HG02852 (cell line): Measurements from ENCODE around the gene EBI3.
"Not testable (repeated sequence)": the region's sequence is repeated elsewhere in the genome, so short reads cannot be mapped to it uniquely, and the experiment has no call there.

Experiments
- ATAC-seq: cut with Tn5 transposase; IDR thresholded peaks from one replicate; pipeline ENCODE4 v1.9.1; 2021; ENCODE audit warnings: mild to moderate bottlenecking, moderate library complexity; ENCODE audit not compliant: unreplicated experiment

EBI3 gene

GRCh38 chr19:4233282-4233853 is 4.0 kb downstream of the EBI3 start:
- ATAC-seq: no peak

- ATAC-seq: no peak
These were observed 5.0 kb downstream of the EBI3 start for GRCh38 chr19:4234142-4234861.

- ATAC-seq: no peak
These were observed 5.5 kb downstream of the EBI3 start for GRCh38 chr19:4234862-4235201.

GRCh38 chr19:4237510-4237909 is 8.2 kb downstream of the EBI3 start:
- ATAC-seq: not testable (repeated sequence)

- no peak for ATAC-seq
These were observed 9.5 kb downstream of the EBI3 start for GRCh38 chr19:4238831-4239230.

GRCh38 chr19:4241824-4242430 is 12.6 kb downstream of the EBI3 start:
- no peak for ATAC-seq

GRCh38 chr19:4245938-4246337 is 16.6 kb downstream of the EBI3 start:
- ATAC-seq: not testable (repeated sequence)

- peak; percentile 80 for ATAC-seq
These were observed 17.7 kb downstream of the EBI3 start, which contains the start of gene YJU2 for GRCh38 chr19:4246767-4247593. YJU2 (plus strand) TSS chr19:4247080; CDS start chr19:4247147, 67 bp downstream.

- ATAC-seq: no peak
These were observed 27.2 kb downstream of the EBI3 start for GRCh38 chr19:4256563-4256962.

- no peak for ATAC-seq
These were observed 27.7 kb downstream of the EBI3 start for GRCh38 chr19:4257025-4257424.

GRCh38 chr19:4258181-4258580 is 28.9 kb downstream of the EBI3 start:
- no peak for ATAC-seq

GRCh38 chr19:4260613-4261191 is 31.4 kb downstream of the EBI3 start:
- ATAC-seq: no peak

GRCh38 chr19:4264812-4265211 is 35.5 kb downstream of the EBI3 start:
- ATAC-seq: no peak

GRCh38 chr19:4266253-4267000 is 37.1 kb downstream of the EBI3 start:
- ATAC-seq: no peak

- ATAC-seq: no peak
These were observed 38.0 kb downstream of the EBI3 start for GRCh38 chr19:4267101-4267900.

GRCh38 chr19:4267901-4268815 is 38.8 kb downstream of the EBI3 start:
- ATAC-seq: no peak

- no peak for ATAC-seq
These were observed 39.6 kb downstream of the EBI3 start for GRCh38 chr19:4268816-4269430.

GRCh38 chr19:4272894-4273293 is 43.6 kb downstream of the EBI3 start:
- ATAC-seq: no peak
